HEK293 (cell line): ENCODE results near the gene CRIP2.

ENCODE experiments used
- CTCF ChIA-PET: fragments of 350-600 bp; formaldehyde crosslinking; extraction: SDS; loops from one replicate; lab custom pipeline; 2021; ENCODE audit warnings: antibody characterized with exemption; lab: Yijun Ruan, JAX
- POLR2A ChIA-PET: fragments of 300-600 bp; formaldehyde crosslinking; extraction: SDS; loops from one replicate; lab custom pipeline; 2020; ENCODE audit warnings: antibody characterized with exemption, inconsistent platforms; lab: Yijun Ruan, JAX
- H3K27ac ChIP-seq: fragments of 200-500 bp; sonication (Bioruptor generic); 2 replicates; pipeline ENCODE4 v1.5.1; 2014; ENCODE audit warnings: low read depth, low read length, control low read depth, inconsistent platforms; ENCODE audit errors: extremely low read depth
- H3K36me3 ChIP-seq, 2 experiments: fragments of 200-500 bp in 1 of 2; sonication (Bioruptor generic) in 1 of 2; 1 replicate in 1 of 2; 2 replicates in 1 of 2; pipeline ENCODE4 v1.5.1; 2014 to 2017; ENCODE audit warnings: inconsistent platforms in 2 of 2, low read length in 2 of 2; ENCODE audit not compliant: control insufficient read depth in 2 of 2, insufficient read depth in 1 of 2
- H3K4me1 ChIP-seq: fragments of 200-500 bp; sonication (Bioruptor generic); 2 replicates; pipeline ENCODE4 v1.5.1; 2014; ENCODE audit warnings: mild to moderate bottlenecking, low read length, inconsistent platforms; ENCODE audit not compliant: control insufficient read depth, insufficient read depth
- H3K4me3 ChIP-seq: 2 replicates; pipeline ENCODE4 v1.5.1; 2011; ENCODE audit warnings: low read depth, mild to moderate bottlenecking, control low read depth, low read length, moderate library complexity
- H3K9me3 ChIP-seq: fragments of 200-500 bp; sonication (Bioruptor generic); 2 replicates; pipeline ENCODE4 v1.5.1; 2014; ENCODE audit warnings: low read depth, low read length, inconsistent platforms; ENCODE audit not compliant: control insufficient read depth, insufficient read depth
- BCL6B ChIP-seq: fragments of 450-650 bp; formaldehyde crosslinking; IDR thresholded peaks from 2 replicates; pipeline ENCODE4 v1.5.1; 2017; ENCODE audit warnings: missing biosample characterization, missing genetic modification characterization
- PRDM4 ChIP-seq: fragments of 450-650 bp; formaldehyde crosslinking; IDR thresholded peaks from 2 replicates; pipeline ENCODE4 v1.5.1; 2017; ENCODE audit warnings: missing biosample characterization, missing genetic modification characterization
- SETDB1 ChIP-seq: IDR thresholded peaks from one replicate; pipeline ENCODE4 v1.6.1; 2017; ENCODE audit warnings: mild to moderate bottlenecking, low read length, moderate library complexity, mixed read lengths; ENCODE audit not compliant: insufficient read length
- ZNF10 ChIP-seq: fragments of 450-650 bp; formaldehyde crosslinking; IDR thresholded peaks from 2 replicates; pipeline ENCODE4 v1.5.1; 2017; ENCODE audit warnings: missing biosample characterization, missing genetic modification characterization
- ZNF155 ChIP-seq: fragments of 450-650 bp; formaldehyde crosslinking; IDR thresholded peaks from 2 replicates; pipeline ENCODE4 v1.5.1; 2016; ENCODE audit warnings: missing biosample characterization, missing genetic modification characterization
- ZNF202 ChIP-seq: fragments of 450-650 bp; formaldehyde crosslinking; IDR thresholded peaks from 2 replicates; pipeline ENCODE4 v1.5.1; 2016; ENCODE audit warnings: missing biosample characterization, missing genetic modification characterization, borderline replicate concordance
- ZNF366 ChIP-seq: fragments of 450-650 bp; formaldehyde crosslinking; conservative IDR thresholded peaks from 2 replicates; pipeline ENCODE4 v1.5.1; 2016; ENCODE audit warnings: missing biosample characterization, missing genetic modification characterization
- ZNF433 ChIP-seq: fragments of 450-650 bp; formaldehyde crosslinking; IDR thresholded peaks from 2 replicates; pipeline ENCODE4 v1.5.1; 2016; ENCODE audit warnings: missing biosample characterization, missing genetic modification characterization, low read depth
- ZNF549 ChIP-seq: fragments of 450-650 bp; IDR thresholded peaks from 2 replicates; pipeline ENCODE4 v1.5.1; 2018; ENCODE audit warnings: missing biosample characterization, missing genetic modification characterization, mild to moderate bottlenecking, inconsistent platforms, moderate library complexity
- ZNF558 ChIP-seq: fragments of 450-650 bp; formaldehyde crosslinking; IDR thresholded peaks from 2 replicates; pipeline ENCODE4 v1.5.1; 2016; ENCODE audit warnings: missing biosample characterization, missing genetic modification characterization
- ZNF560 ChIP-seq: fragments of 450-650 bp; formaldehyde crosslinking; IDR thresholded peaks from 2 replicates; pipeline ENCODE4 v1.5.1; 2017; ENCODE audit warnings: missing biosample characterization, missing genetic modification characterization, borderline replicate concordance
- ZNF664 ChIP-seq: fragments of 450-650 bp; formaldehyde crosslinking; IDR thresholded peaks from 2 replicates; pipeline ENCODE4 v1.5.1; 2016; ENCODE audit warnings: missing biosample characterization, missing genetic modification characterization
- ZNF747 ChIP-seq: fragments of 450-650 bp; formaldehyde crosslinking; IDR thresholded peaks from 2 replicates; pipeline ENCODE4 v1.5.1; 2016; ENCODE audit warnings: missing biosample characterization, missing genetic modification characterization
- ZSCAN18 ChIP-seq: fragments of 450-650 bp; formaldehyde crosslinking; IDR thresholded peaks from 2 replicates; pipeline ENCODE4 v1.5.1; 2016; ENCODE audit warnings: missing biosample characterization, missing genetic modification characterization
- TF ChIP-seq, protein P1 (sequence below): fragments of 450-650 bp; formaldehyde crosslinking; IDR thresholded peaks from 2 replicates; pipeline ENCODE4 v1.5.1; 2016; ENCODE audit warnings: missing biosample characterization, missing genetic modification characterization
- TF ChIP-seq, protein P2 (sequence below): fragments of 450-650 bp; formaldehyde crosslinking; IDR thresholded peaks from 2 replicates; pipeline ENCODE4 v1.5.1; 2016; ENCODE audit warnings: missing biosample characterization, missing genetic modification characterization

The CRIP2 gene

GRCh38 chr14:105427412-105427811 lies 47.2 kb upstream of the CRIP2 start (continued):
- TF ChIP-seq, protein P1, sequence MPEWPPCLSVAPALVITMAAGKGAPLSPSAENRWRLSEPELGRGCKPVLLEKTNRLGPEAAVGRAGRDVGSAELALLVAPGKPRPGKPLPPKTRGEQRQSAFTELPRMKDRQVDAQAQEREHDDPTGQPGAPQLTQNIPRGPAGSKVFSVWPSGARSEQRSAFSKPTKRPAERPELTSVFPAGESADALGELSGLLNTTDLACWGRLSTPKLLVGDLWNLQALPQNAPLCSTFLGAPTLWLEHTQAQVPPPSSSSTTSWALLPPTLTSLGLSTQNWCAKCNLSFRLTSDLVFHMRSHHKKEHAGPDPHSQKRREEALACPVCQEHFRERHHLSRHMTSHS (tag by site-specific recombination): no peak
- TF ChIP-seq ZNF155 (tag by site-specific recombination): no peak
- no peak for TF ChIP-seq PRDM4 (tag by site-specific recombination)
- no peak for TF ChIP-seq ZNF560 (tag by site-specific recombination)
- TF ChIP-seq ZNF10: no peak

- Histone ChIP-seq H3K4me1 (no peaks in the 10 kb centered on the region), H3K4me3 (no peak overlapping the region), H3K36me3 (peaks cover 20 to 58% of the 10 kb centered on the region in 2 experiments; a peak in 2 of 3 replicates), H3K9me3 (no peaks in the 10 kb centered on the region; the same call in 1 of the 2 replicates), H3K27ac (no peak overlapping the region)
- TF ChIP-seq ZNF664 (tag by site-specific recombination) (peak; percentile 82), SETDB1 (peak; percentile 18), ZNF433 (tag by site-specific recombination) (no peak)
- CTCF ChIA-PET: no interaction called here
- POLR2A ChIA-PET: no interaction called here
Observed at GRCh38 chr14:105427936-105428485, 46.6 kb upstream of the CRIP2 start.

GRCh38 chr14:105430042-105430441 lies 44.6 kb upstream of the CRIP2 start:
- CTCF ChIA-PET: interaction anchor here (0.6 to 1.5 kb wide), 2 partner anchors 51 to 109 kb away, joined by 3 to 4 read pairs; no protein-coding TSS in a partner anchor
- H3K4me1 ChIP-seq: no peaks in the 10 kb centered on the region
- H3K4me3 ChIP-seq: no peak overlapping the region
- no peak for TF ChIP-seq ZNF366
- no peak for TF ChIP-seq ZNF558 (tag by site-specific recombination)
- TF ChIP-seq ZNF549 (tag by site-specific recombination): no peak
- no peak for TF ChIP-seq BCL6B (tag by site-specific recombination)
- TF ChIP-seq, protein P2, sequence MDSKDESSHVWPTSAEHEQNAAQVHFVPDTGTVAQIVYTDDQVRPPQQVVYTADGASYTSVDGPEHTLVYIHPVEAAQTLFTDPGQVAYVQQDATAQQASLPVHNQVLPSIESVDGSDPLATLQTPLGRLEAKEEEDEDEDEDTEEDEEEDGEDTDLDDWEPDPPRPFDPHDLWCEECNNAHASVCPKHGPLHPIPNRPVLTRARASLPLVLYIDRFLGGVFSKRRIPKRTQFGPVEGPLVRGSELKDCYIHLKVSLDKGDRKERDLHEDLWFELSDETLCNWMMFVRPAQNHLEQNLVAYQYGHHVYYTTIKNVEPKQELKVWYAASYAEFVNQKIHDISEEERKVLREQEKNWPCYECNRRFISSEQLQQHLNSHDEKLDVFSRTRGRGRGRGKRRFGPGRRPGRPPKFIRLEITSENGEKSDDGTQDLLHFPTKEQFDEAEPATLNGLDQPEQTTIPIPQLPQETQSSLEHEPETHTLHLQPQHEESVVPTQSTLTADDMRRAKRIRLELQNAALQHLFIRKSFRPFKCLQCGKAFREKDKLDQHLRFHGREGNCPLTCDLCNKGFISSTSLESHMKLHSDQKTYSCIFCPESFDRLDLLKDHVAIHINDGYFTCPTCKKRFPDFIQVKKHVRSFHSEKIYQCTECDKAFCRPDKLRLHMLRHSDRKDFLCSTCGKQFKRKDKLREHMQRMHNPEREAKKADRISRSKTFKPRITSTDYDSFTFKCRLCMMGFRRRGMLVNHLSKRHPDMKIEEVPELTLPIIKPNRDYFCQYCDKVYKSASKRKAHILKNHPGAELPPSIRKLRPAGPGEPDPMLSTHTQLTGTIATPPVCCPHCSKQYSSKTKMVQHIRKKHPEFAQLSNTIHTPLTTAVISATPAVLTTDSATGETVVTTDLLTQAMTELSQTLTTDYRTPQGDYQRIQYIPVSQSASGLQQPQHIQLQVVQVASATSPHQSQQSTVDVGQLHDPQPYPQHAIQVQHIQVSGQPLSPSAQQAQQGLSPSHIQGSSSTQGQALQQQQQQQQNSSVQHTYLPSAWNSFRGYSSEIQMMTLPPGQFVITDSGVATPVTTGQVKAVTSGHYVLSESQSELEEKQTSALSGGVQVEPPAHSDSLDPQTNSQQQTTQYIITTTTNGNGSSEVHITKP (tag by site-specific recombination): no peak
- TF ChIP-seq ZSCAN18 (tag by site-specific recombination): no peak
- TF ChIP-seq ZNF747 (tag by site-specific recombination): no peak
- no peak for TF ChIP-seq ZNF202
- POLR2A ChIA-PET: no interaction called here
- no peak overlapping the region for H3K27ac ChIP-seq
- peaks cover 17 to 48% of the 10 kb centered on the region in 2 experiments; a peak in 2 of 3 replicates for H3K36me3 ChIP-seq
- no peaks in the 10 kb centered on the region; the same call in 1 of the 2 replicates for H3K9me3 ChIP-seq
